Upper lobe of right lung (tissue), 1 donor: ENCODE measurements around the gene OLIG2. TPM values are rescaled to one million over a fixed set of nuclear protein-coding genes. Genes with fewer than 3 reads are reported as not detected.
A peak's percentile ranks its signal among the peaks of the same experiment; 100 is the strongest.

ENCODE experiments used
- ATAC-seq: fragments of 200-7000 bp; cut with Tn5 transposase; one replicate; pipeline ENCODE4 v1.9.1; 2020; ENCODE audit warnings: mild to moderate bottlenecking, moderate library complexity
- DNase-seq: peaks from one replicate; pipeline ENCODE4 v3.0.0-alpha.2; 2020
- H3K27ac ChIP-seq: fragments of 200-600 bp; one replicate; pipeline ENCODE4 v1.8.0; 2022
- H3K27me3 ChIP-seq: fragments of 200-600 bp; one replicate; pipeline ENCODE4 v1.8.0; 2022; ENCODE audit warnings: mild to moderate bottlenecking
- H3K36me3 ChIP-seq: fragments of 200-600 bp; one replicate; pipeline ENCODE4 v1.8.0; 2022
- H3K4me1 ChIP-seq: fragments of 200-600 bp; one replicate; pipeline ENCODE4 v1.8.0; 2022
- H3K4me3 ChIP-seq: fragments of 200-600 bp; one replicate; pipeline ENCODE4 v1.8.0; 2022; ENCODE audit warnings: mild to moderate bottlenecking
- H3K9me3 ChIP-seq: fragments of 200-600 bp; one replicate; pipeline ENCODE4 v1.8.0; 2022
- CTCF ChIP-seq: fragments of 200-600 bp; IDR thresholded peaks from one replicate; pipeline ENCODE4 v1.8.0; 2022; ENCODE audit warnings: antibody characterized with exemption
- intact Hi-C: fragments of 100-400 bp; cut with DNase I; formaldehyde crosslinking; loops from one replicate; pipeline ENCODE4 v1.11.0; 2022
- total RNA-seq: library from RNA; stranded (reverse); fragmentation: NEBNext Ultra II Directional; extraction: Animal tissue kit (Norgen Biotek cat#: 25700); gene quantifications from one replicate; pipeline ENCODE4 v1.2.1, GENCODE V29; 2021
- donor health status: DM: no; HTN: yes; CAD: no; lungs with severe emphysema.

Gene OLIG2
- total RNA-seq, 1 donor from 2014 or later, result not detected

GRCh38 chr21:32981096-32981495, 44.6 kb upstream of the OLIG2 start:
- Histone ChIP-seq H3K27me3 (peaks cover 12% of the 10 kb centered on the region), H3K27ac (no peak overlapping the region), H3K4me1 (no peaks in the 10 kb centered on the region), H3K9me3 (no peaks in the 10 kb centered on the region), H3K4me3 (no peak overlapping the region), H3K36me3 (no peaks in the 10 kb centered on the region)
- DNase-seq, result no peak
- no peak for TF ChIP-seq CTCF
- intact Hi-C loops, result no loop called here
- no peak for ATAC-seq

GRCh38 chr21:32990666-32991065, 35.1 kb upstream of the OLIG2 start:
- intact Hi-C loops, result no loop called here
- Histone ChIP-seq H3K9me3 (no peaks in the 10 kb centered on the region), H3K36me3 (no peaks in the 10 kb centered on the region), H3K4me1 (no peaks in the 10 kb centered on the region), H3K27ac (no peak overlapping the region), H3K4me3 (no peak overlapping the region), H3K27me3 (peaks cover 27% of the 10 kb centered on the region)
- ATAC-seq (no peak), DNase-seq (no peak)
- TF ChIP-seq CTCF, result no peak

GRCh38 chr21:32991361-32991760, 34.4 kb upstream of the OLIG2 start:
- Histone ChIP-seq H3K4me1 (no peaks in the 10 kb centered on the region), H3K27ac (no peak overlapping the region), H3K36me3 (no peaks in the 10 kb centered on the region), H3K27me3 (peaks cover 27% of the 10 kb centered on the region), H3K4me3 (no peak overlapping the region), H3K9me3 (no peaks in the 10 kb centered on the region)
- no peak for ATAC-seq
- no peak for TF ChIP-seq CTCF
- intact Hi-C loops, result no loop called here
- no peak for DNase-seq

DNA sequence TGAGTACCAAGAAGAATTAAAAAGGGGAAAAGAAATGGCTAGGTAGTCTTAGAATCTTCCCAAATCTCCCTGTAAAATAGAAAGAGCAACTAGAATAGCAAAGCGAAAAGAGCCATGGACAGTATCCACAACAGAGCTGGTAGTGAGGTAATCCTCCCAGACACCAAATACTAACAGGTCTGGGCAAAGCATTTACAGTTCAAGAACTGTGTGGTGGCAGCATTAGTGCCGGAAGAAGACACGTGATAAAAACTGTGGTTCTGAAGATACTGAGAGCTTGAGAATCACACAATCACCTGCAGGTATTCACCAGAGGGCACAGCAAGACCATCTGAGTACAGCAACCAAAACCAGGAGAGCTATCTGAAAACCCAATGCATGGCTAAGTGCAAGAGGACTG, 31.8 kb upstream of the OLIG2 start:
- Histone ChIP-seq H3K27ac (no peak overlapping the region), H3K4me3 (no peak overlapping the region), H3K9me3 (no peaks in the 10 kb centered on the region), H3K36me3 (no peaks in the 10 kb centered on the region), H3K4me1 (no peaks in the 10 kb centered on the region), H3K27me3 (peaks cover 25% of the 10 kb centered on the region)
- TF ChIP-seq CTCF, result no peak
- no peak for DNase-seq
- ATAC-seq, result no peak
- intact Hi-C loops, result no loop called here

GRCh38 chr21:32994305-32994704, 31.4 kb upstream of the OLIG2 start:
- ATAC-seq (peak; percentile 44), DNase-seq (no peak)
- no peaks in the 10 kb centered on the region for H3K36me3 ChIP-seq
- peak; percentile 41 for TF ChIP-seq CTCF
- H3K27ac ChIP-seq, result no peak overlapping the region
- H3K9me3 ChIP-seq, result no peaks in the 10 kb centered on the region
- H3K27me3 ChIP-seq, result peaks cover 23% of the 10 kb centered on the region
- no peaks in the 10 kb centered on the region for H3K4me1 ChIP-seq
- intact Hi-C loops, result no loop called here
- H3K4me3 ChIP-seq, result no peak overlapping the region

GRCh38 chr21:33007747-33008146, 18.0 kb upstream of the OLIG2 start:
- no peak for DNase-seq
- Histone ChIP-seq H3K9me3 (no peaks in the 10 kb centered on the region), H3K36me3 (no peaks in the 10 kb centered on the region), H3K27ac (no peak overlapping the region), H3K4me3 (no peak overlapping the region), H3K27me3 (peaks cover 3% of the 10 kb centered on the region), H3K4me1 (no peaks in the 10 kb centered on the region)
- peak; percentile 76 for ATAC-seq
- TF ChIP-seq CTCF, result no peak
- intact Hi-C loops, result no loop called here
